Measurements from ENCODE around the gene RTL10. TPM values are rescaled to one million over a fixed set of nuclear protein-coding genes. Genes with fewer than 3 reads are reported as not detected.

RTL10 gene
- total RNA-seq, 1 experiment from 2014 or later: 24.4 TPM

- Histone ChIP-seq H3K18ac (ENCODE audit: insufficient read length, low read depth, low read length) (no peak overlapping the region), H3K14ac (ENCODE audit: insufficient read depth, low read length) (no peak overlapping the region), H3K4me2 (ENCODE audit: insufficient read depth, insufficient read length, low read length) (no peak overlapping the region), H3T11ph (ENCODE audit: low read length) (no peak overlapping the region), H4K91ac (ENCODE audit: insufficient read length, low read depth, low read length) (no peak overlapping the region), H4K20me1 (ENCODE audit: control insufficient read depth, insufficient read depth, insufficient read length) (no peaks in the 10 kb centered on the region), H3K23ac (ENCODE audit: insufficient read length, low read depth, low read length) (no peak overlapping the region), H2AK5ac (ENCODE audit: insufficient read length, low read length) (no peak overlapping the region), H2BK12ac (ENCODE audit: insufficient read length, low read depth, low read length) (no peak overlapping the region), H3K4ac (ENCODE audit: low read depth, low read length) (no peak overlapping the region), H3K79me2 (ENCODE audit: insufficient read depth, low read length) (no peaks in the 10 kb centered on the region), H3K4me1 (ENCODE audit: insufficient read depth, low read length) (no peaks in the 10 kb centered on the region), H3K79me1 (ENCODE audit: insufficient read depth, low read depth, low read length, poor library complexity, severe bottlenecking) (no peaks in the 10 kb centered on the region), H3K27ac (ENCODE audit: insufficient read length, low read depth, low read length) (no peak overlapping the region), H2BK120ac (ENCODE audit: low read depth, low read length, poor library complexity, severe bottlenecking) (no peak overlapping the region), H3K9ac (ENCODE audit: extremely low read depth, insufficient read length, low read length) (no peak overlapping the region), H2BK5ac (ENCODE audit: insufficient read length, low read length) (no peak overlapping the region), H3K27me3 (ENCODE audit: insufficient read depth, low read length) (no peaks in the 10 kb centered on the region), H2AFZ (ENCODE audit: low read length) (no peak overlapping the region), H4K8ac (replicated peaks; ENCODE audit: insufficient read length, low read depth, low read length) (no peak overlapping the region), H2BK15ac (ENCODE audit: low read depth, low read length) (no peak overlapping the region), H2BK20ac (ENCODE audit: low read depth, low read length, poor library complexity, severe bottlenecking) (no peak overlapping the region), H3K9me3 (ENCODE audit: control insufficient read depth, low read depth, low read length) (no peaks in the 10 kb centered on the region), H3K23me2 (ENCODE audit: insufficient read length, low read depth, low read length, poor library complexity, severe bottlenecking) (no peaks in the 10 kb centered on the region), H3K56ac (ENCODE audit: insufficient read length, low read depth, low read length) (no peak overlapping the region), H4K5ac (ENCODE audit: insufficient read length, low read depth, low read length) (no peak overlapping the region)
- Mint-ChIP-seq H3K4me3 (no peak overlapping the region), H3K27me3 (ENCODE audit: low read depth) (no peaks in the 10 kb centered on the region), H3K4me1 (peaks cover 3 to 7% of the 10 kb centered on the region in 2 experiments; a peak in 2 of 4 replicates), H3K27ac (peak overlapping the region in 2 of 3 experiments; percentile 11 to 75; a peak in 3 of 7 replicates), H3K9me3 (no peaks in the 10 kb centered on the region), H3K36me3 (ENCODE audit: insufficient read depth in 1 of 3, low read depth in 3 of 3) (peaks cover 0 to 17% (median 0%) of the 10 kb centered on the region in 3 experiments; a peak in 2 of 7 replicates)
- DNase-seq: no peak
- no peak for TF ChIP-seq CTCF (conservative IDR thresholded peaks at IDR 0.05)
- no CpG with 5 or more reads among the region's 12 CpGs for WGBS (ENCODE audit: extremely low coverage, insufficient read length, low lambda C conversion rate)
These were observed 43.5 kb downstream of the RTL10 start for GRCh38 chr22:19811211-19811621.

Data from H9 (cell line).